Caco-2 (cell line): ENCODE results near the gene KCND1. TPM values are rescaled to one million over a fixed set of nuclear protein-coding genes. Genes with fewer than 3 reads are reported as not detected.

Experiments used
- BruUV-seq: library from RNA; stranded (reverse); fragments of 400-500 nt; replicated peaks from 2 replicates; lab custom pipeline; 2021; lab: Mats Ljungman, UMichigan
- CTCF ChIA-PET: fragments of 300-600 bp; sonication (Branson Sonifier 250); formaldehyde crosslinking; loops from one replicate; lab custom pipeline; 2022; ENCODE audit warnings: antibody characterized with exemption; lab: Charles Lee
- POLR2A ChIA-PET: fragments of 300-600 bp; sonication (Branson Sonifier 250); formaldehyde crosslinking; loops from one replicate; lab custom pipeline; 2022; ENCODE audit warnings: antibody characterized with exemption; lab: Charles Lee
- DNase-seq, 2 experiments: peaks; one replicate each; pipeline versions ENCODE4 v3.0.0 to v3.0.0-alpha.2; 2020 to 2022
- H3K27me3 ChIP-seq: replicated peaks from 2 replicates; pipeline ENCODE4 v1.6.0; 2011; ENCODE audit warnings: low read length; ENCODE audit not compliant: control insufficient read depth, insufficient read depth
- H3K36me3 ChIP-seq: 2 replicates; pipeline ENCODE4 v1.5.1; 2011; ENCODE audit warnings: low read length; ENCODE audit not compliant: control insufficient read depth, insufficient read depth
- H3K4me1 ChIP-seq: fragments of 250-450 bp; sonication (Bioruptor Pico); 2 replicates; pipeline ENCODE4 v1.5.1; 2020; ENCODE audit warnings: mild to moderate bottlenecking
- H3K4me3 ChIP-seq: 2 replicates; pipeline ENCODE4 v1.5.1; 2011; ENCODE audit warnings: low read depth, mild to moderate bottlenecking, control low read depth, low read length
- H3K9me3 ChIP-seq: fragments of 250-450 bp; sonication (Bioruptor Pico); 2 replicates; pipeline ENCODE4 v1.5.1; 2020; ENCODE audit warnings: mild to moderate bottlenecking, moderate library complexity
- H3K27ac Mint-ChIP-seq: one replicate; pipeline ENCODE4 v1.8.0; 2022; ENCODE audit warnings: mixed read lengths; ENCODE audit not compliant: unreplicated experiment
- H3K27me3 Mint-ChIP-seq: one replicate; pipeline ENCODE4 v1.8.0; 2022; ENCODE audit warnings: mixed read lengths; ENCODE audit not compliant: insufficient read depth, unreplicated experiment
- H3K36me3 Mint-ChIP-seq: one replicate; pipeline ENCODE4 v1.8.0; 2022; ENCODE audit warnings: mild to moderate bottlenecking, mixed read lengths; ENCODE audit not compliant: insufficient read depth, unreplicated experiment
- H3K4me1 Mint-ChIP-seq: one replicate; pipeline ENCODE4 v1.8.0; 2022; ENCODE audit warnings: low read depth, mixed read lengths; ENCODE audit not compliant: unreplicated experiment
- H3K4me3 Mint-ChIP-seq: one replicate; pipeline ENCODE4 v1.8.0; 2022; ENCODE audit warnings: mild to moderate bottlenecking, moderate library complexity, mixed read lengths; ENCODE audit not compliant: unreplicated experiment
- H3K9me3 Mint-ChIP-seq: one replicate; pipeline ENCODE4 v1.8.0; 2022; ENCODE audit warnings: mixed read lengths; ENCODE audit not compliant: unreplicated experiment
- CTCF ChIP-seq, 2 experiments: fragments of 200-600 bp in 1 of 2; IDR thresholded peaks; 1 replicate in 1 of 2; 2 replicates in 1 of 2; pipeline versions ENCODE4 v1.5.1 to v1.8.0; 2011 to 2022; ENCODE audit warnings: antibody characterized with exemption in 1 of 2, control low read depth in 1 of 2, inconsistent platforms in 1 of 2, low read depth in 1 of 2, low read length in 1 of 2, mild to moderate bottlenecking in 1 of 2, moderate library complexity in 1 of 2; ENCODE audit not compliant: insufficient read depth in 1 of 2, severe bottlenecking in 1 of 2, unreplicated experiment in 1 of 2
- intact Hi-C: fragments of 100-400 bp; cut with micrococcal nuclease; formaldehyde crosslinking; loops from one replicate; pipeline ENCODE4 v1.10.0; 2022; ENCODE audit not compliant: unreplicated experiment
- total RNA-seq: library from RNA; stranded (reverse); gene quantifications from 2 replicates; pipeline ENCODE4 v1.2.3, GENCODE V29; 2022

The KCND1 gene
- total RNA-seq, 1 experiment from 2014 or later = 0.88 TPM

- intact Hi-C loops = loop anchor here (2.0 kb wide), 1 partner anchor 84 kb away; the partner anchor contains the start of gene TFE3
- Histone ChIP-seq H3K4me1 (no peaks in the 10 kb centered on the region), H3K36me3 (no peaks in the 10 kb centered on the region; the same call in 1 of the 2 replicates), H3K27me3 (no peaks in the 10 kb centered on the region), H3K9me3 (no peaks in the 10 kb centered on the region), H3K4me3 (peak overlapping the region; percentile 44)
- TF ChIP-seq CTCF (IDR thresholded peaks at IDR 0.05; ENCODE audit: insufficient read depth in 1 of 2, low read depth in 1 of 2, low read length in 1 of 2, severe bottlenecking in 1 of 2, unreplicated experiment in 1 of 2) = no peak
- DNase-seq = peak in 1 of 2 experiments; percentile 33
- TSS peak; percentile 67 for BruUV-seq
- peaks cover 11% of the 10 kb centered on the region for H3K36me3 Mint-ChIP-seq
- H3K9me3 Mint-ChIP-seq = no peaks in the 10 kb centered on the region
- peak overlapping the region; percentile 98 for H3K4me3 Mint-ChIP-seq
- ChIA-PET CTCF (interaction anchor here (0.6 to 1.1 kb wide), 7 partner anchors 11 to 950 kb away, joined by 3 to 5 read pairs (median 3); partner anchors contain the start of gene GRIPAP1), POLR2A (interaction anchor here (0.6 to 1.1 kb wide), 13 partner anchors 41 to 1077 kb away, joined by 3 to 22 read pairs (median 5); partner anchors contain the start of genes GRIPAP1, HDAC6, PLP2 and PQBP1)
- peak overlapping the region; percentile 100 for H3K27ac Mint-ChIP-seq
- H3K27me3 Mint-ChIP-seq = no peaks in the 10 kb centered on the region
- peaks cover 15% of the 10 kb centered on the region for H3K4me1 Mint-ChIP-seq
Observed at GRCh38 chrX:48958635-48959094, 13.0 kb downstream of the KCND1 start.

GRCh38 chrX:48957827-48958634 is 13.6 kb downstream of the KCND1 start:
- DNase-seq = peak; percentile 94 to 97
- no peaks in the 10 kb centered on the region for H3K9me3 Mint-ChIP-seq
- H3K4me3 ChIP-seq = peak overlapping the region; percentile 73
- TF ChIP-seq CTCF (IDR thresholded peaks at IDR 0.05; ENCODE audit: insufficient read depth in 1 of 2, low read depth in 1 of 2, low read length in 1 of 2, severe bottlenecking in 1 of 2, unreplicated experiment in 1 of 2) = no peak
- peaks cover 15% of the 10 kb centered on the region for H3K4me1 Mint-ChIP-seq
- H3K27ac Mint-ChIP-seq = peak overlapping the region; percentile 100
- H3K4me1 ChIP-seq = no peaks in the 10 kb centered on the region
- BruUV-seq = TSS peak; percentile 12
- peak overlapping the region; percentile 98 for H3K4me3 Mint-ChIP-seq
- no peaks in the 10 kb centered on the region for H3K9me3 ChIP-seq
- no peaks in the 10 kb centered on the region for H3K27me3 Mint-ChIP-seq
- H3K27me3 ChIP-seq = no peaks in the 10 kb centered on the region
- ChIA-PET POLR2A (interaction anchor here (0.6 to 1.1 kb wide), 14 partner anchors 41 to 1078 kb away, joined by 3 to 22 read pairs (median 4); partner anchors contain the start of genes GRIPAP1, HDAC6, PLP2 and PQBP1), CTCF (interaction anchor here (0.6 to 1.1 kb wide), 6 partner anchors 11 to 922 kb away, joined by 3 to 4 read pairs (median 3); partner anchors contain the start of gene GRIPAP1)
- H3K36me3 Mint-ChIP-seq = peaks cover 11% of the 10 kb centered on the region
- H3K36me3 ChIP-seq = no peaks in the 10 kb centered on the region; the same call in 1 of the 2 replicates
- intact Hi-C loops = loop anchor here (2.0 kb wide), 2 partner anchors 39 to 85 kb away; partner anchors contain the start of genes PIM2 and TFE3

DNA sequence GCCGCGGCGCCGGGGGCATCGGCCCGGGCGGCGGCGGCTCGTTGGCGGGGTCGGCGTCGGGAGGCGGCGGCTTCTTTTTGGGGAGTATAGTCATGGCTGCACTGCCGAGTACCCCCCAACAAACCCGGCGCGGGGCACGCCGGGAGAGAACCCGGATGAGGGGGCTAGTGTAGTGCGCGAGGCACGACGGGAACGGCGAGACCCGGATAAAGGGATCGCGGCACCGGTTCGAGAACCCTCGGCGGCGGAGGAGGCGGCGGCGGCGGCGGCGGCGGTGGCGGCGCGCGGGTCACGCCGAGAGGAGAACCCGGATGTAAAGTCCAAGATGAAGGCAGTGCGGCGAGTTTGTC is 14.2 kb downstream of the KCND1 start, which contains the start of gene OTUD5:
TSS of gene OTUD5 (minus strand) at position 131 of the 350 bp plus-strand sequence. CDS start at position 94, 37 bp downstream.
- no peaks in the 10 kb centered on the region for H3K27me3 Mint-ChIP-seq
- Histone ChIP-seq H3K4me3 (peak within 1 kb of the TSS; percentile 73), H3K4me1 (no peaks in the 10 kb centered on the region), H3K27me3 (no peaks in the 10 kb centered on the region), H3K9me3 (no peaks in the 10 kb centered on the region), H3K36me3 (no peaks in the 10 kb centered on the region; the same call in 1 of the 2 replicates)
- peak within 1 kb of the TSS; percentile 100 for H3K27ac Mint-ChIP-seq
- peak within 1 kb of the TSS; percentile 98 for H3K4me3 Mint-ChIP-seq
- H3K9me3 Mint-ChIP-seq = no peaks in the 10 kb centered on the region
- BruUV-seq = no TSS peak
- TF ChIP-seq CTCF (IDR thresholded peaks at IDR 0.05; ENCODE audit: insufficient read depth in 1 of 2, low read depth in 1 of 2, low read length in 1 of 2, severe bottlenecking in 1 of 2, unreplicated experiment in 1 of 2) = no peak
- DNase-seq = no peak
- peaks cover 11% of the 10 kb centered on the region for H3K36me3 Mint-ChIP-seq
- H3K4me1 Mint-ChIP-seq = peaks cover 15% of the 10 kb centered on the region
- ChIA-PET POLR2A (interaction anchor here (0.6 to 1.0 kb wide), 2 partner anchors 45 to 281 kb away, joined by 4 to 5 read pairs; partner anchors contain the start of gene GRIPAP1), CTCF (no interaction called here)
- intact Hi-C loops = loop anchor here (2.0 kb wide), 1 partner anchor 39 kb away; the partner anchor contains the start of gene PIM2
